ENCODE results near the gene NLRP5.

- TF ChIP-seq CTCF (conservative IDR thresholded peaks at IDR 0.05 in 1 of 2, IDR thresholded peaks at IDR 0.05 in 1 of 2; ENCODE audit: low read depth in 1 of 2, low read length in 2 of 2) (no peak), EZH2 (IDR thresholded peaks at IDR 0.05; ENCODE audit: low read length, missing control alignments) (no peak)
Observed at GRCh38 chr19:56091751-56092546, 105.4 kb downstream of the NLRP5 start.

Data from fibroblast of lung (primary cell).